ENCODE data around the gene MAP4. TPM values are rescaled to one million over a fixed set of nuclear protein-coding genes. Genes with fewer than 3 reads are reported as not detected.

The MAP4 gene
- total RNA-seq, 1 donor from 2014 or later, result 66.1 TPM

Other genes starting within 250 kb of the MAP4 start
- 23.8 TPM for gene SMARCC1, start 234.5 kb downstream of the MAP4 start, total RNA-seq
- gene DHX30, start 213.3 kb downstream of the MAP4 start, total RNA-seq, result 27.8 TPM
- 0.58 TPM for gene CDC25A, start 172.0 kb upstream of the MAP4 start, total RNA-seq
- 0.40 TPM for gene CAMP, start 207.1 kb upstream of the MAP4 start, total RNA-seq
- gene ZNF589, start 224.7 kb upstream of the MAP4 start, total RNA-seq, result 2.2 TPM

Measured in left lobe of liver (tissue), 1 donor.